HEK293 (cell line): ENCODE data around the gene HS1BP3.

Source experiments
- BCL11A ChIP-seq: fragments of 450-650 bp; formaldehyde crosslinking; IDR thresholded peaks from 2 replicates; pipeline ENCODE4 v1.5.1; 2016; ENCODE audit warnings: low read depth, missing biosample characterization, missing genetic modification characterization
- GLIS2 ChIP-seq: fragments of 450-650 bp; formaldehyde crosslinking; IDR thresholded peaks from 2 replicates; pipeline ENCODE4 v1.5.1; 2016; ENCODE audit warnings: missing biosample characterization, missing genetic modification characterization
- HIC1 ChIP-seq: fragments of 450-650 bp; formaldehyde crosslinking; IDR thresholded peaks from 2 replicates; pipeline ENCODE4 v1.5.1; 2016; ENCODE audit warnings: missing biosample characterization, missing genetic modification characterization
- KLF1 ChIP-seq: fragments of 450-650 bp; formaldehyde crosslinking; IDR thresholded peaks from 2 replicates; pipeline ENCODE4 v1.5.1; 2016; ENCODE audit warnings: missing biosample characterization, missing genetic modification characterization
- KLF10 ChIP-seq: fragments of 450-650 bp; IDR thresholded peaks from 2 replicates; pipeline ENCODE4 v1.5.1; 2018; ENCODE audit warnings: missing biosample characterization, mild to moderate bottlenecking, missing genetic modification characterization
- PRDM6 ChIP-seq: fragments of 450-650 bp; formaldehyde crosslinking; IDR thresholded peaks from 2 replicates; pipeline ENCODE4 v1.5.1; 2017; ENCODE audit warnings: missing biosample characterization, missing genetic modification characterization
- SP7 ChIP-seq: fragments of 450-650 bp; formaldehyde crosslinking; IDR thresholded peaks from 2 replicates; pipeline ENCODE4 v1.5.1; 2016; ENCODE audit warnings: missing biosample characterization, missing genetic modification characterization
- ZEB2 ChIP-seq: fragments of 450-650 bp; formaldehyde crosslinking; IDR thresholded peaks from 2 replicates; pipeline ENCODE4 v1.5.1; 2016; ENCODE audit warnings: missing biosample characterization, missing genetic modification characterization
- ZFP37 ChIP-seq: fragments of 450-650 bp; formaldehyde crosslinking; IDR thresholded peaks from 2 replicates; pipeline ENCODE4 v1.5.1; 2016; ENCODE audit warnings: missing biosample characterization, missing genetic modification characterization
- ZIC2 ChIP-seq: fragments of 450-650 bp; formaldehyde crosslinking; IDR thresholded peaks from 2 replicates; pipeline ENCODE4 v1.5.1; 2016; ENCODE audit warnings: missing biosample characterization, missing genetic modification characterization
- ZNF18 ChIP-seq: fragments of 450-650 bp; formaldehyde crosslinking; IDR thresholded peaks from 2 replicates; pipeline ENCODE4 v1.5.1; 2016; ENCODE audit warnings: missing biosample characterization, missing genetic modification characterization
- ZNF214 ChIP-seq: fragments of 450-650 bp; formaldehyde crosslinking; IDR thresholded peaks from 2 replicates; pipeline ENCODE4 v1.5.1; 2017; ENCODE audit warnings: missing biosample characterization, mild to moderate bottlenecking, missing genetic modification characterization, borderline replicate concordance
- ZNF362 ChIP-seq: fragments of 450-650 bp; formaldehyde crosslinking; IDR thresholded peaks from 2 replicates; pipeline ENCODE4 v1.5.1; 2016; ENCODE audit warnings: missing biosample characterization, missing genetic modification characterization
- ZNF366 ChIP-seq: fragments of 450-650 bp; formaldehyde crosslinking; conservative IDR thresholded peaks from 2 replicates; pipeline ENCODE4 v1.5.1; 2016; ENCODE audit warnings: missing biosample characterization, missing genetic modification characterization
- ZNF48 ChIP-seq: fragments of 450-650 bp; formaldehyde crosslinking; IDR thresholded peaks from 2 replicates; pipeline ENCODE4 v1.5.1; 2016; ENCODE audit warnings: missing biosample characterization, missing genetic modification characterization
- ZNF544 ChIP-seq: fragments of 450-650 bp; formaldehyde crosslinking; IDR thresholded peaks from 2 replicates; pipeline ENCODE4 v1.5.0; 2017; ENCODE audit warnings: missing biosample characterization, missing genetic modification characterization
- ZNF555 ChIP-seq: fragments of 450-650 bp; formaldehyde crosslinking; conservative IDR thresholded peaks from 2 replicates; pipeline ENCODE4 v1.5.1; 2017; ENCODE audit warnings: missing biosample characterization, mild to moderate bottlenecking, missing genetic modification characterization, inconsistent platforms
- ZNF768 ChIP-seq: fragments of 450-650 bp; formaldehyde crosslinking; IDR thresholded peaks from 2 replicates; pipeline ENCODE4 v1.5.1; 2018; ENCODE audit warnings: missing biosample characterization, mild to moderate bottlenecking, missing genetic modification characterization
- ZXDB ChIP-seq: fragments of 450-650 bp; formaldehyde crosslinking; IDR thresholded peaks from 2 replicates; pipeline ENCODE4 v1.5.1; 2016; ENCODE audit warnings: missing biosample characterization, missing genetic modification characterization
- TF ChIP-seq, protein P1 (sequence below): fragments of 450-650 bp; formaldehyde crosslinking; IDR thresholded peaks from 2 replicates; pipeline ENCODE4 v1.5.1; 2016; ENCODE audit warnings: missing biosample characterization, missing genetic modification characterization
- TF ChIP-seq, protein P2 (sequence below): fragments of 450-650 bp; formaldehyde crosslinking; optimal IDR thresholded peaks from 2 replicates; pipeline ENCODE3; 2016; ENCODE audit warnings: missing biosample characterization, mild to moderate bottlenecking, missing genetic modification characterization
- TF ChIP-seq, protein P3 (sequence below): fragments of 450-650 bp; formaldehyde crosslinking; IDR thresholded peaks from 2 replicates; pipeline ENCODE4 v1.5.1; 2017; ENCODE audit warnings: missing biosample characterization, missing genetic modification characterization

HS1BP3 gene

GRCh38 chr2:20584399-20585358 is 66.2 kb downstream of the HS1BP3 start (continued):
- TF ChIP-seq HIC1 (tag by site-specific recombination) (peak; percentile 66; the same call in 1 of the 2 replicates), ZNF555 (tag by site-specific recombination) (no peak), ZIC2 (tag by site-specific recombination) (0 out of 2 replicates have a peak, but pooled peaks have one; percentile 14), ZFP37 (tag by site-specific recombination) (0 out of 2 replicates have a peak, but pooled peaks have one; percentile 61), ZXDB (tag by site-specific recombination) (peak; percentile 33; the same call in 1 of the 2 replicates), BCL11A (no peak), ZNF544 (tag by site-specific recombination) (no peak), ZNF366 (tag by site-specific recombination) (peak; percentile 51; the same call in 1 of the 2 replicates), ZNF362 (tag by site-specific recombination) (no peak), ZNF18 (no peak), ZEB2 (tag by site-specific recombination) (peak; percentile 70), PRDM6 (no peak), GLIS2 (tag by site-specific recombination) (peak; percentile 47; the same call in 1 of the 2 replicates), ZNF214 (tag by site-specific recombination) (no peak), KLF1 (tag by site-specific recombination) (no peak), SP7 (tag by site-specific recombination) (peak; percentile 63), ZNF48 (tag by site-specific recombination) (no peak), ZNF768 (tag by site-specific recombination) (no peak), KLF10 (tag by site-specific recombination) (0 out of 2 replicates have a peak, but pooled peaks have one; percentile 35)
- TF ChIP-seq, protein P1, sequence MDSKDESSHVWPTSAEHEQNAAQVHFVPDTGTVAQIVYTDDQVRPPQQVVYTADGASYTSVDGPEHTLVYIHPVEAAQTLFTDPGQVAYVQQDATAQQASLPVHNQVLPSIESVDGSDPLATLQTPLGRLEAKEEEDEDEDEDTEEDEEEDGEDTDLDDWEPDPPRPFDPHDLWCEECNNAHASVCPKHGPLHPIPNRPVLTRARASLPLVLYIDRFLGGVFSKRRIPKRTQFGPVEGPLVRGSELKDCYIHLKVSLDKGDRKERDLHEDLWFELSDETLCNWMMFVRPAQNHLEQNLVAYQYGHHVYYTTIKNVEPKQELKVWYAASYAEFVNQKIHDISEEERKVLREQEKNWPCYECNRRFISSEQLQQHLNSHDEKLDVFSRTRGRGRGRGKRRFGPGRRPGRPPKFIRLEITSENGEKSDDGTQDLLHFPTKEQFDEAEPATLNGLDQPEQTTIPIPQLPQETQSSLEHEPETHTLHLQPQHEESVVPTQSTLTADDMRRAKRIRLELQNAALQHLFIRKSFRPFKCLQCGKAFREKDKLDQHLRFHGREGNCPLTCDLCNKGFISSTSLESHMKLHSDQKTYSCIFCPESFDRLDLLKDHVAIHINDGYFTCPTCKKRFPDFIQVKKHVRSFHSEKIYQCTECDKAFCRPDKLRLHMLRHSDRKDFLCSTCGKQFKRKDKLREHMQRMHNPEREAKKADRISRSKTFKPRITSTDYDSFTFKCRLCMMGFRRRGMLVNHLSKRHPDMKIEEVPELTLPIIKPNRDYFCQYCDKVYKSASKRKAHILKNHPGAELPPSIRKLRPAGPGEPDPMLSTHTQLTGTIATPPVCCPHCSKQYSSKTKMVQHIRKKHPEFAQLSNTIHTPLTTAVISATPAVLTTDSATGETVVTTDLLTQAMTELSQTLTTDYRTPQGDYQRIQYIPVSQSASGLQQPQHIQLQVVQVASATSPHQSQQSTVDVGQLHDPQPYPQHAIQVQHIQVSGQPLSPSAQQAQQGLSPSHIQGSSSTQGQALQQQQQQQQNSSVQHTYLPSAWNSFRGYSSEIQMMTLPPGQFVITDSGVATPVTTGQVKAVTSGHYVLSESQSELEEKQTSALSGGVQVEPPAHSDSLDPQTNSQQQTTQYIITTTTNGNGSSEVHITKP, result peak; percentile 98
- TF ChIP-seq, protein P2, sequence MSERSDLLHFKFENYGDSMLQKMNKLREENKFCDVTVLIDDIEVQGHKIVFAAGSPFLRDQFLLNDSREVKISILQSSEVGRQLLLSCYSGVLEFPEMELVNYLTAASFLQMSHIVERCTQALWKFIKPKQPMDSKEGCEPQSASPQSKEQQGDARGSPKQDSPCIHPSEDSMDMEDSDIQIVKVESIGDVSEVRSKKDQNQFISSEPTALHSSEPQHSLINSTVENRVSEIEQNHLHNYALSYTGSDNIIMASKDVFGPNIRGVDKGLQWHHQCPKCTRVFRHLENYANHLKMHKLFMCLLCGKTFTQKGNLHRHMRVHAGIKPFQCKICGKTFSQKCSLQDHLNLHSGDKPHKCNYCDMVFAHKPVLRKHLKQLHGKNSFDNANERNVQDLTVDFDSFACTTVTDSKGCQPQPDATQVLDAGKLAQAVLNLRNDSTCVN (tag by site-specific recombination), result no peak
- TF ChIP-seq, protein P3, sequence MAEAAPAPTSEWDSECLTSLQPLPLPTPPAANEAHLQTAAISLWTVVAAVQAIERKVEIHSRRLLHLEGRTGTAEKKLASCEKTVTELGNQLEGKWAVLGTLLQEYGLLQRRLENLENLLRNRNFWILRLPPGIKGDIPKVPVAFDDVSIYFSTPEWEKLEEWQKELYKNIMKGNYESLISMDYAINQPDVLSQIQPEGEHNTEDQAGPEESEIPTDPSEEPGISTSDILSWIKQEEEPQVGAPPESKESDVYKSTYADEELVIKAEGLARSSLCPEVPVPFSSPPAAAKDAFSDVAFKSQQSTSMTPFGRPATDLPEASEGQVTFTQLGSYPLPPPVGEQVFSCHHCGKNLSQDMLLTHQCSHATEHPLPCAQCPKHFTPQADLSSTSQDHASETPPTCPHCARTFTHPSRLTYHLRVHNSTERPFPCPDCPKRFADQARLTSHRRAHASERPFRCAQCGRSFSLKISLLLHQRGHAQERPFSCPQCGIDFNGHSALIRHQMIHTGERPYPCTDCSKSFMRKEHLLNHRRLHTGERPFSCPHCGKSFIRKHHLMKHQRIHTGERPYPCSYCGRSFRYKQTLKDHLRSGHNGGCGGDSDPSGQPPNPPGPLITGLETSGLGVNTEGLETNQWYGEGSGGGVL (tag by site-specific recombination), result no peak
